T-helper 2 cell treated with Interferon-gamma antibody and Interleukin-4, amounts not matched to agents 5 μg/mL and 100 μg/mL, for 36 hours (primary cell): ENCODE data around the gene CEP55.

Experiments used
- DNase-seq: peaks from one replicate; pipeline ENCODE4 v3.0.0; 2021; ENCODE audit warnings: low spot score
- H3K27ac Mint-ChIP-seq: one replicate; pipeline ENCODE4 v1.8.0; 2021; ENCODE audit warnings: mild to moderate bottlenecking, mixed read lengths
- H3K27me3 Mint-ChIP-seq: one replicate; pipeline ENCODE4 v1.8.0; 2021; ENCODE audit warnings: low read depth, mixed read lengths
- H3K36me3 Mint-ChIP-seq: one replicate; pipeline ENCODE4 v1.8.0; 2021; ENCODE audit warnings: low read depth, mixed read lengths
- H3K4me1 Mint-ChIP-seq: one replicate; pipeline ENCODE4 v1.8.0; 2021; ENCODE audit warnings: low read depth, mixed read lengths
- H3K4me3 Mint-ChIP-seq: one replicate; pipeline ENCODE4 v1.8.0; 2022; ENCODE audit warnings: mild to moderate bottlenecking, moderate library complexity, mixed read lengths
- H3K9me3 Mint-ChIP-seq: one replicate; pipeline ENCODE4 v1.8.0; 2021; ENCODE audit warnings: mixed read lengths

CEP55 gene

GRCh38 chr10:93478873-93479272 is 17.5 kb upstream of the CEP55 start:
- Mint-ChIP-seq H3K27me3 (no peaks in the 10 kb centered on the region), H3K27ac (no peak overlapping the region), H3K36me3 (no peaks in the 10 kb centered on the region), H3K9me3 (no peaks in the 10 kb centered on the region), H3K4me3 (no peak overlapping the region), H3K4me1 (peaks cover 19% of the 10 kb centered on the region)
- no peak for DNase-seq

DNA sequence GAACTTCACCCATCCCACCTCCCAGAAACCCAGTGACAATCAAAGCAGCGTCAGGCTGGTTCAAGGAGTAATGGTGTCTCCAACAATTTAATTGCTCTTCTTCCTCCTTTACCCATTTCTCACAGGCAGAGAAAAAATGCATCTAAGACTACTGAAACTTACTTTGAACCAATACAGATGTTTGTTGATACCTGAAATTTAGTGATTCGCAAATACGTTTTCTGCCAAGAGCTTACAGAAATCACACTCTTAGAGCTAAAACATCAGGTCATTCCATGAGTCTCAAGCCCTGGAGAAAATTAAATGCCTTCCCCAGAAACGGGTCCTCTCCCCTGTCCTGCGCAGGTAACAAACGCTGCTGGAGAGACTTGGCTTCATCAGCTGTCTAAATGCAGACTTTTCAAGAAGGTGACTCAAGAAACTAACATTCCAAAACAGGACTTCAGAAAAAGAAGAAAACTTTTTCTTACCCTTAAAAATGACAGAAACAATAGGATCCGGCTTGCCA is 14.7 kb upstream of the CEP55 start:
- Mint-ChIP-seq H3K4me1 (peaks cover 19% of the 10 kb centered on the region), H3K4me3 (peak overlapping the region; percentile 94), H3K9me3 (no peaks in the 10 kb centered on the region), H3K27me3 (no peaks in the 10 kb centered on the region), H3K36me3 (no peaks in the 10 kb centered on the region), H3K27ac (peak overlapping the region; percentile 87)
- DNase-seq = no peak

- peaks cover 19% of the 10 kb centered on the region for H3K4me1 Mint-ChIP-seq
- H3K36me3 Mint-ChIP-seq = no peaks in the 10 kb centered on the region
- peak within 1 kb of the TSS; percentile 87 for H3K27ac Mint-ChIP-seq
- no peaks in the 10 kb centered on the region for H3K27me3 Mint-ChIP-seq
- DNase-seq = peak; percentile 56
- no peaks in the 10 kb centered on the region for H3K9me3 Mint-ChIP-seq
- peak within 1 kb of the TSS; percentile 94 for H3K4me3 Mint-ChIP-seq
Observed at GRCh38 chr10:93482145-93482834, 14.1 kb upstream of the CEP55 start, which contains the start of gene MYOF. Gene MYOF (minus strand): TSS chr10:93482334. CDS start chr10:93482194, 140 bp downstream.

DNA sequence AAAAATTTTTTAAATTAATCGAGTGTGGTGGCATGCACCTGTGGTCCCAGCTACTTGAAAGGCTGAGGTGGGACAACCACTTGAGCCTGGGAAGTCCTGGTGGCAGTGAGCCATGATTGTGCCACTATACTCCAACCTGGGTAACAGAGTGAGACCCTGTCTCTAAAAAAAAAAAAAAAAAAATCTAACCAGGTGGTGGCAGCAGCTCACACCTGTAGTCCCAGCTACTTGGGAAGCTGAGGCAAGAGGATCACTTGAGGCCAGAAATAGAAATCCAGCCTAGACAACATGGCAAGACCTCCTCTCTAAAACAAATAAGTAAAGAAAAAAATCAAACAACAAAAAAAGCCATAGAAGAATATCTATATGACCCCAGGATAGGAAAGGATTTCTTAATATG is 10.7 kb upstream of the CEP55 start:
- Mint-ChIP-seq H3K4me1 (peaks cover 17% of the 10 kb centered on the region), H3K9me3 (no peaks in the 10 kb centered on the region), H3K36me3 (no peaks in the 10 kb centered on the region), H3K27me3 (no peaks in the 10 kb centered on the region), H3K27ac (no peak overlapping the region), H3K4me3 (no peak overlapping the region)
- no peak for DNase-seq

GRCh38 chr10:93488956-93489528 is 7.4 kb upstream of the CEP55 start:
- no peak overlapping the region for H3K27ac Mint-ChIP-seq
- no peaks in the 10 kb centered on the region for H3K27me3 Mint-ChIP-seq
- no peaks in the 10 kb centered on the region for H3K9me3 Mint-ChIP-seq
- peaks cover 6% of the 10 kb centered on the region for H3K4me1 Mint-ChIP-seq
- H3K4me3 Mint-ChIP-seq = no peak overlapping the region
- DNase-seq = no peak
- no peaks in the 10 kb centered on the region for H3K36me3 Mint-ChIP-seq

DNA sequence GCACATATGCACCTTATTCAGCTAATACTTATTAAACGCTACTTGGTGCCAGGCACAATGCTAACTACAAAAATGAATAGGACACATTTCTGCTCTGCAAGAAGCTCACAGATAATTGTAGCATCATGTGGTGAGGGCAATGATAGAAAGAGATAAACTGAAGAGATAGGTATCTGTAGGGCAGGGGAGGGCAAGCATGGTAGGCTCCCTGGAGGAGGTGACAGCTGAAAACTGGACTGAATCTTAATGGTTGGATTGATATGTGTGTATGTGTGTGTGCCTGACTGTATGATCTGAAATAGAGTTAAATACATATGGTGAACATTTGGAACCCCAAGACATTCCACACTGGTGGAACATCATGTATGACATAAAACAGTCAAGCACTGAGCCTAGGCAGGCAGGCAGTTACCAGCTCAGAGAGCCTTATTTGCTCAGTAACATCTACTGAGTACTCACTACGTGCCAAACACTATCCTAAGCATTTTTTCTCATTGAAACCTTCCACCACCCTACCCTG is 4.8 kb upstream of the CEP55 start:
- no peaks in the 10 kb centered on the region for H3K9me3 Mint-ChIP-seq
- no peak overlapping the region for H3K4me3 Mint-ChIP-seq
- H3K4me1 Mint-ChIP-seq = peaks cover 14% of the 10 kb centered on the region
- no peak for DNase-seq
- H3K27ac Mint-ChIP-seq = no peak overlapping the region
- H3K36me3 Mint-ChIP-seq = no peaks in the 10 kb centered on the region
- no peaks in the 10 kb centered on the region for H3K27me3 Mint-ChIP-seq

- Mint-ChIP-seq H3K4me3 (no peak overlapping the region), H3K27ac (no peak overlapping the region), H3K27me3 (no peaks in the 10 kb centered on the region), H3K9me3 (no peaks in the 10 kb centered on the region), H3K4me1 (peaks cover 21% of the 10 kb centered on the region), H3K36me3 (peaks cover 4% of the 10 kb centered on the region)
- DNase-seq = no peak
Observed at GRCh38 chr10:93493162-93493561, 3.2 kb upstream of the CEP55 start.

DNA sequence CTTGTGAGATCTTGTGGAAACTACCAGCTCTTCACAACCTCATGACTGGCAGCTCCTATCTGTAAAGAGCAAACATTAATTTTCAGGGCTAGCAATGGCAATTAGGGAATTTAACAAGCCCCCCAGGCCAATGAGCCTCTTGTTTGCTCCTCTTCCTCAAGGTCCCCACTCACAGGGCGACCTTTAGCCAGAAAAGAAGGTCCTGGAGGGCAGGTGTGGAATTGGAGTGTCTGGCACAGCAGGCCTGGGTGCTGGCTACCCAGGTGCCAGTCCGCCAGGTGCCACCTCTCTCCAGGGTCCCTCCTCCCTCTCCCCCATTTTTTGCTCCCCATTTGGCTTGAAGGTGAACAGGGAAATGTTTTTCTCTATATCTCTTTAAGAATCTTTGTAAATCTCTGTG is 1.9 kb upstream of the CEP55 start:
- H3K4me1 Mint-ChIP-seq = peaks cover 30% of the 10 kb centered on the region
- H3K27ac Mint-ChIP-seq = no peak overlapping the region
- no peaks in the 10 kb centered on the region for H3K27me3 Mint-ChIP-seq
- DNase-seq = no peak
- no peaks in the 10 kb centered on the region for H3K9me3 Mint-ChIP-seq
- no peak overlapping the region for H3K4me3 Mint-ChIP-seq
- H3K36me3 Mint-ChIP-seq = peaks cover 8% of the 10 kb centered on the region

- Mint-ChIP-seq H3K27me3 (no peaks in the 10 kb centered on the region), H3K27ac (peak overlapping the region; percentile 90), H3K4me3 (peak overlapping the region; percentile 92), H3K9me3 (no peaks in the 10 kb centered on the region), H3K4me1 (peaks cover 42% of the 10 kb centered on the region), H3K36me3 (peaks cover 20% of the 10 kb centered on the region)
- no peak for DNase-seq
Observed at GRCh38 chr10:93495654-93496321, 624 bp upstream of the CEP55 start.

DNA sequence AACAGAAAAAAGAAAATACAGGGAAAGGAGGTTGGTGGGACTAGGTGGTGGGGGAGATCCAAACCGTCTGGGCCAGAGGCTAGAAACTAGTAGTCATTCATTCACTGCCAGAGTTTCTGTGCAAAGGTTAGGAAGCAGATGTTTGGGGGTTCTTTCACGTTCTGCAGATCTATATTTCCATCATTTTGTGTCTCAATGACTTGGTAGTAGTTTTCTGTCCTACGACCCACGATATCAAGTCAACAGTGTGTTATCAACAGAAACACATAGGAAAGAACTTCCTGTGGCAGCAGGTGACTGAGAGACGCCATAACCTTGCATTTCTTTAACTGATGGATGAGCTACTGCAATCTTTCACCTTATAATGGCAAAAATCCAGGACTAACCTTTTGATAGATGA is 1.8 kb downstream of the CEP55 start:
- H3K36me3 Mint-ChIP-seq = peaks cover 28% of the 10 kb centered on the region
- peak overlapping the region; percentile 90 for H3K27ac Mint-ChIP-seq
- peaks cover 56% of the 10 kb centered on the region for H3K4me1 Mint-ChIP-seq
- peak overlapping the region; percentile 92 for H3K4me3 Mint-ChIP-seq
- no peaks in the 10 kb centered on the region for H3K9me3 Mint-ChIP-seq
- DNase-seq = no peak
- H3K27me3 Mint-ChIP-seq = no peaks in the 10 kb centered on the region

GRCh38 chr10:93501650-93502049 is 5.2 kb downstream of the CEP55 start:
- Mint-ChIP-seq H3K27ac (peak overlapping the region; percentile 95), H3K4me1 (peaks cover 68% of the 10 kb centered on the region), H3K9me3 (no peaks in the 10 kb centered on the region), H3K4me3 (peak overlapping the region; percentile 75), H3K36me3 (peaks cover 47% of the 10 kb centered on the region), H3K27me3 (no peaks in the 10 kb centered on the region)
- no peak for DNase-seq

- peaks cover 56% of the 10 kb centered on the region for H3K36me3 Mint-ChIP-seq
- no peak for DNase-seq
Observed at GRCh38 chr10:93503075-93503474, 6.7 kb downstream of the CEP55 start.

DNA sequence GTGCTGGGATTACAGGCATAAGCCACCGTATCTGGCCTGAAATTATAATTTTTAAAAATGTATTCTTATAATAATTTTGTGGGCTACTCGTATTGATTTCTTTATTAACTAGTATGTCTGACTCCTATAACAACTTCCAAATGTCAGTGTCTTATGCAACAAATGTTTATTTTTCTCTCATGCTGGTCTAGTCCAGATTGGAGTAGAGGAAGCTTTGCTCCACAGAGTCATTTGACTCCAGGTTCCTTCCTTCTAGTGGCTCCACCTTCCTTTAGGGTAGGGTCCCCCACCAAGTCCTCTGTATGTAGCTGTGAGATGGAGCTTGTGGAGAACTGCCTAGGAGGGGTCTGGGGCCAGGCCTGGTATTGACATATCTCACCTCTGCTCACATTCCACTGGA is 8.7 kb downstream of the CEP55 start:
- Mint-ChIP-seq H3K36me3 (peaks cover 59% of the 10 kb centered on the region), H3K4me3 (no peak overlapping the region), H3K27me3 (no peaks in the 10 kb centered on the region)

More at GRCh38 chr10:93503075-93503474, 6.7 kb downstream of the CEP55 start:
- peak overlapping the region; percentile 75 for H3K4me3 Mint-ChIP-seq
- no peaks in the 10 kb centered on the region for H3K27me3 Mint-ChIP-seq
- peak overlapping the region; percentile 95 for H3K27ac Mint-ChIP-seq
- H3K9me3 Mint-ChIP-seq = no peaks in the 10 kb centered on the region
- peaks cover 72% of the 10 kb centered on the region for H3K4me1 Mint-ChIP-seq

GRCh38 chr10:93509816-93510215 is 13.4 kb downstream of the CEP55 start:
- Mint-ChIP-seq H3K9me3 (no peaks in the 10 kb centered on the region), H3K36me3 (peaks cover 48% of the 10 kb centered on the region), H3K27me3 (no peaks in the 10 kb centered on the region), H3K27ac (no peak overlapping the region), H3K4me3 (peak overlapping the region; percentile 19), H3K4me1 (peaks cover 40% of the 10 kb centered on the region)
- DNase-seq = no peak

More for the DNA sequence above, 8.7 kb downstream of the CEP55 start:
- Mint-ChIP-seq H3K9me3 (no peaks in the 10 kb centered on the region), H3K27ac (peak overlapping the region; percentile 14), H3K4me1 (peaks cover 72% of the 10 kb centered on the region)
- DNase-seq = no peak
